ENCODE measurements around the gene ERFE.

The ERFE gene

GRCh38 chr2:238174291-238174690, 15.5 kb downstream of the ERFE start:
- no peak for DNase-seq (ENCODE audit: low read depth)
- no peak for TF ChIP-seq CTCF (conservative IDR thresholded peaks at IDR 0.05; ENCODE audit: low read depth, low read length)
- no peak overlapping the region for H3K4me3 ChIP-seq (ENCODE audit: low read length)

GRCh38 chr2:238174701-238175100, 15.9 kb downstream of the ERFE start:
- no peak for DNase-seq (ENCODE audit: low read depth)
- no peak for TF ChIP-seq CTCF (conservative IDR thresholded peaks at IDR 0.05; ENCODE audit: low read depth, low read length)
- no peak overlapping the region for H3K4me3 ChIP-seq (ENCODE audit: low read length)

GRCh38 chr2:238176613-238177012, 17.8 kb downstream of the ERFE start:
- TF ChIP-seq CTCF (conservative IDR thresholded peaks at IDR 0.05; ENCODE audit: low read depth, low read length) = no peak
- no peak for DNase-seq (ENCODE audit: low read depth)
- H3K4me3 ChIP-seq (ENCODE audit: low read length) = no peak overlapping the region

- no peak overlapping the region for H3K4me3 ChIP-seq (ENCODE audit: low read length)
- TF ChIP-seq CTCF (conservative IDR thresholded peaks at IDR 0.05; ENCODE audit: low read depth, low read length) = no peak
- no peak for DNase-seq (ENCODE audit: low read depth)
These were observed 21.8 kb downstream of the ERFE start for GRCh38 chr2:238180554-238180953.

- DNase-seq (ENCODE audit: low read depth) = no peak
- no peak for TF ChIP-seq CTCF (conservative IDR thresholded peaks at IDR 0.05; ENCODE audit: low read depth, low read length)
- no peak overlapping the region for H3K4me3 ChIP-seq (ENCODE audit: low read length)
These were observed 23.6 kb downstream of the ERFE start for GRCh38 chr2:238182362-238182761.

GRCh38 chr2:238183821-238184220, 25.1 kb downstream of the ERFE start:
- no peak overlapping the region for H3K4me3 ChIP-seq (ENCODE audit: low read length)
- DNase-seq (ENCODE audit: low read depth) = no peak
- TF ChIP-seq CTCF (conservative IDR thresholded peaks at IDR 0.05; ENCODE audit: low read depth, low read length) = no peak

- DNase-seq (ENCODE audit: low read depth) = no peak
- TF ChIP-seq CTCF (conservative IDR thresholded peaks at IDR 0.05; ENCODE audit: low read depth, low read length) = no peak
- no peak overlapping the region for H3K4me3 ChIP-seq (ENCODE audit: low read length)
These were observed 29.1 kb downstream of the ERFE start for GRCh38 chr2:238187618-238188548.
